ENCODE measurements around the gene E2F4.

E2F4 gene

DNA sequence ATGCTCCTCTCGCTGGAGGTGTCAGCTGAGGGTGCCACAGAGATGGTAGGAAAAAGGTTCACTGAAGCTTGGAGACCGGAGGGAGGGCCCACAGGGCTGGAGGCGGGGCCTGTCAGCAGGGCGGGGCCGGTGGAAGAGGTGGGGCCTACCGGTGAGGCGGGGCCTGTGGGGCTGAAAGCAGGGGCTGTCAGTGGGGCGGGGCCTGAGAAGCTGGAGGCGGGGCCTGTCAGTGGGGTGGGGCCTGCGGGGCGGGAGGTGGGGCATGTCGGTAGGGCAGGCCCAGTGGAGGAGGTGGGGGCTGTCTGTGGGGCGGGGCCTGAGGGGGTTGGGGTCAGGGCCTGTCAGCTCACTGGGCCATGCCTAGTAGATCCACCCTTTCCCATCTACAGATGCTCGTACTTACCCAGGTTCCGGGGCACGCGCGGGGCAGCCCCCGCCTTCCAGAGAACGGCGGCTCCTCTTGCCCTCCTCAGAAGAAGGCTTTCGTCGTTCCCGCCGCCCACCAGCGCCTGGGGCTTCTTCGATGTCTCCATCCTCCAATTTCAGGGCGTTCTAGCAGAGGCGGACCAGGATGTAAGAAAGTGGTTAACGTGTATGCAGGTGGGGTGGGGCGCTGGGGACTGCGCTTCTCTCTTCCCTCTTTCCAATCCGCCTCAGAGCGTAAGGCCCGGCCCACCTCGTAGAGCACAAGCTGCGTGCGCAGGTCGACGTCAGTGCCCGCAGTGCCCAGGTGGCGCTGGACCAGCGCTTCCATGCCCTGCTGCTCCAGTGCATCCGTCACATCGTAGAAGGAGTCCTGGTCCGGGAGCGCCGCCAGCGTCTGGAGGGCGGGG, 44.8 kb downstream of the E2F4 start:
- no peak for DNase-seq

DNA sequence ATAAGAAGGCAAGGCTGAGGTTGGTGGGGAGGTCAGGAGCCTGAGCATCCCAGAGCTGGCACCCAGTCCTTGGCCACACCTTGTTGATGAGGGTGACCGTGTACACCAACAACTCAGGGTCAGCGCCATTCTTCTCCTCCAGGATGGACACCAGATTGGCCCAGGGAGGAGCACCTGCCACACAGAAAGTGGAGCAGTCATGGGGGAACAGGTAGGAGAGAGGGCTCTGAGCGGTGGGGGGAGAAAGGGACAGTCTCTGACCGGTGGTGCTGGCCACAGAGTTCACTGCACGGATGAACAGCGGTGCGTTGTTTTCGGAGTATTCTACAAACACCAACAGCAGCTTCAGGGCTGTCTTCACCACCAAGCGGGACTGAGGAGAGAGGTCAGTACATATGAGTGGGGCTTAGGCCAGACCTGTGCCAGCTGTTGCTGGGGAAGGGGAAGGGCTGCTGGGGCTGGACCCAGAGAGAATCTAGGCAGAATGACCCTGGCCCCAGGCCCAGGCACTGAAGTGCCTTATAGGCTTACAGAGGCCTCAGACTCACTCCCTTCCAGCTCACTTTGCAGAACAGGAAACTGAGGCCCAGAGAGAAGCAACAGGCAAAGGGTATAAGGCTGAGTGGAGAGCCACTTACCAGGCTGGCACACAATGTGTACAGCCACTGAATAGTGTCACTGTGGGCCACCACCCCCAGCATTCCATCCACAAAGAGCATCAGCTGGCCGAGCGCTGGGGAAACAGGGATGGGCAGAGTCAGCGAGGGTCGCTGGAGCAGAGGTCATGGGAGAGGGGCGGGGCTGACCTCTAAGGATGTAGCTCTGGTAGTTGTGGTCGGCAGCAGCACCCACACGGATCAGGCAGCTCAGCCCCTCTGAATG, 45.7 kb downstream of the E2F4 start:
- no peak for DNase-seq

DNA sequence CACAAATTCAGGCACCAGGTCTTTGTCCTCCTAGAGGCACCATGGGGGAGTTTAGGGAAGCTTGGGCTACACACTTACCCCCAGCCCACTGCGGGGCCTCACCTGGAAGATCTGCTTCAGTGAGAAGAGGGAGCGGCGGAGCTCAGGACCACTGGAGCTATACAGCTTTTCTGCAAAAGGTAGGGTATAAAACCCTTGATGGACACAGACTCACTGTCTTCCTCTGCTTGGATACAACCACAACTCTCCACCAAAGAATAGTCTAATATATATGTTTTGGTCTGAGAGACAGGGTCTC, 46.3 kb downstream of the E2F4 start:
- no peak for DNase-seq

GRCh38 chr16:67238806-67239470, 47.0 kb downstream of the E2F4 start:
- DNase-seq: no peak

GRCh38 chr16:67240506-67240905, 48.6 kb downstream of the E2F4 start:
- DNase-seq: no peak

- no peak for DNase-seq
Measured at GRCh38 chr16:67241008-67241900, 49.3 kb downstream of the E2F4 start.

DNA sequence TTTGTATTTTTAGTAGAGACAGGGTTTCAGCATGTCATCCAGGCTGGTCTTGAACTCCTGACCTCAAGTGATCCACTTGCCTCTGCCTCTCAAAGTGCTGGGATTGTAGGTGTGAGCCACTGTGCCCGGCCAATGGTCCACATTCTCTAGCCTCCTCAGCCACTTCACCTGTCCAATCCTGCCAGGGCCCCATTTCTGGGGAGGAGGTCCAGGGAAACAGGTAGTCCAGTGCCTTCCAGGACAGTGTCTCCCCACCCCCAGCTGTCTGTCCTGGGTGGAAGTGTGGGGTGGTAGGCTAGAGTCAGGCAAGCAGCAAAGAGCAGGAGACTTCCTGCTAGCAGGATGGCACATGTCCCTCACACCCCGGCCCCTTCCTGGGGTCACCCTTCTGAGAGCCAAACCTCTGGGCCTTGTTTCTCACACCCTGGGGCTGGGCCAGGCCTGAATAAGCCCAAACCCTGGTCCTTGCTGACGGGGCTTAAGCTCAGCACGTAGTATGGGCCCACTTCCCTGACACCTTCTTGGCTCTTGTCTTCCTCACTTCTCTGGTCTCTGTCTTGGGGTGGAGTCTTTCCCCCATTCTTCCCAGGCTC, 50.3 kb downstream of the E2F4 start:
- DNase-seq: no peak

- peak in 1 of 2 experiments; percentile 15 for DNase-seq
Measured at GRCh38 chr16:67243481-67243880, 51.5 kb downstream of the E2F4 start.

GRCh38 chr16:67244387-67245185, 52.6 kb downstream of the E2F4 start:
- peak; percentile 91 to 95 for DNase-seq

DNA sequence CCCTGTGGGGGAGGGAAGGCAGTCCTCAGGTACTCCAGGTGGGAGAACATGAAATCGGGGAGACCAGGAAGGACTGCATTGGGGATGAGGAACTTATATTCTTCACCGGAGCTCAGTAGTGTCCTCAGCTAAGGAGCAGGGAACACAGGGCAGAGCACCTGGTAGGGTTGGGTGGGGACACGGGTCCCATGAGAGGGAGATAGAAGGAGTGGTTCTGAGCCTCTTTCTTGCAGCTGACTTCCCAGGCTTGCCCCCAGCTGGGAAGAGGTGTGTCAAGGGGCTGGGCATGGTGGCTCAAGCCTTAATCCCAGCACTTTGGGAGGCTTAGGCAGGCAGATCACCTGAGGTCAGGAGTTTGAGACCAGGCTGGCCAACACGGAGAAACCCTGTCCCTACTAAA, 53.2 kb downstream of the E2F4 start:
- DNase-seq: no peak

DNA sequence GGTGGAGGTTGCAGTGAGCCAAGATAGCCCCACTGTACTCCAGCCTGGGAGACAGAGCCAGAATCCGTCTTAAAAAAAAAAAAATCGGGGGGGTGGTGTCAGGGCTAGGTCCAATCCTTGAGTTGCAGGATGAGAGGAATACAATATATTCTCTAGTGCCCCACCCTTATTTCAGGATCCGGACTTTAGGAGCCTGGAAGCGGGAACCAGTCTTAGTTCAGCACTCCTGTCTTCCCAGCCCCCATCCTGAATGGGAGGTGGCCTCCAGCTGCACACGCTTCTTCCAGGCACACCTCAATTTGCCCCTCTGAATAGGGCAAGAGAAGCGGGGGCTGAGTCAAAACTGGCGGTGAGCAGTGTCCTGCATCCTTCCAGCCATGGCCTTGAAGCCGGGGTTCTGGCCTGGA, 53.7 kb downstream of the E2F4 start:
- DNase-seq: no peak

GRCh38 chr16:67246081-67246755, 54.3 kb downstream of the E2F4 start:
- peak; percentile 54 to 58 for DNase-seq

DNA sequence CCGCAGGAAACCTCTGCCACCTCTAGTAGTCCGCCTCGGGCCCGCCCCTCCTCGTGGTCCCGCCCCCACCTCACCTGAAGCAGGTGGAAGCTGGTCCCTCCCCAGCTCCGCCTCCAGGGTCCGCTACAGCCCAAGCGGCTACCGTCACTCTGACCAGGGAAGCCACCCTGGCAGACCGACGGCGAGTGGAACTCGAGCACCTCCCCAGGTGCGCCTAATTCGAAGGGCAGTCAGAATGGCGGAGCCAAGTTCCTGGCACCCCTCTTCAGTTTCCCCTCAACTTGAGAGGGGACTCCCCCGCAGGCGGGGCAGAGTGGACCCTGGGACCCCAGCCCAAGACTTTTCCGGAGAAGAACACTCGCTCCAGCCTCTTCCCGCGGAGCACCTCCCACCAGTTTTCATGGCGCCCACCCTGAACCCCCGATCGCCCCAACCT, 54.8 kb downstream of the E2F4 start:
- DNase-seq: no peak

DNA sequence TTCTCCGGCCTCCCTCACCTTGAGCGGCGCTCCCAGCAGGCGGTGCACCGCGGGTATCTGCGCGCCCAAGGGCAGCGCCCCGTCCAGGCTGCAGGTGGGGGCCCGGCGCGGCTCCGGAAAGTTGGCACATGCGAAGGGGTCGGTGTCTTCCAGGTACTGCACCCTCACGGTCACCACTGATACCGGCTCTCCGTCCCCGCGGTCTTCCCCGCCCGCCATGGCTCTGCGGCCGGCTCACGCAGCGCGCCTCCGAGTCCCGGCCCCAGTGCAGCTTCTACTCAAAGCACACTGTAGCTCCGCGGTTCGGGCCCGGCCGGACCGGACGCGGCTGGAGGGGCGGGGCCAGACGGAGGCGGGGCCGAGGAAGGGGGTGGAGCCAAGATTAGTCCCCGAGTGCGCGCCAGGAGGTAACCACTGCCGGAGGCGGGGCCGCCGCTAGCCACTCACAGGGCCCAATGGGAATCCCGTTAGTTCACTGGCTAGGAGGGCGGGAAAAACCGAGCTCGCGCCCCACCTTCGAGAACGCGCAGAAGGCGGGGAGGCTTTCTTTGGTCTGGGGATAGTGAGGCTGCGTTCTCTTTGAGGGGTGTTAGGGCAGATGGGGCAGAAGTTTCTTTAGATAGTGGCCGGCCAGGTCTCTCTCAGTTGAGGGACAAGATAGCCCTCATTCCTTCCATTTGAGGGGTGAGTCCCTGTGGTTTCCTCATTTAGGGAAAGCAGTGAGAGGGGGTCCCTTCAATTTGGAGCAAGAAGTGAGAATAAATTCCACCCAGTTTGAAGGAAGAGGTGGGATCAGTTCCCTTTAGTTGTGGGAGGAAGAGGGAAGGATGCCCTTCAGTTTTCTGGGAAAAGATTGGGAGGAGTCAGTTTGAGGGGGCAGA, 55.5 kb downstream of the E2F4 start, which contains the start of gene FHOD1:
Gene FHOD1, minus strand, starts transcription at position 290 of the 881 bp plus-strand sequence. Its CDS starts 71 bp downstream, at position 219.
- peak; percentile 90 to 92 for DNase-seq

DNA sequence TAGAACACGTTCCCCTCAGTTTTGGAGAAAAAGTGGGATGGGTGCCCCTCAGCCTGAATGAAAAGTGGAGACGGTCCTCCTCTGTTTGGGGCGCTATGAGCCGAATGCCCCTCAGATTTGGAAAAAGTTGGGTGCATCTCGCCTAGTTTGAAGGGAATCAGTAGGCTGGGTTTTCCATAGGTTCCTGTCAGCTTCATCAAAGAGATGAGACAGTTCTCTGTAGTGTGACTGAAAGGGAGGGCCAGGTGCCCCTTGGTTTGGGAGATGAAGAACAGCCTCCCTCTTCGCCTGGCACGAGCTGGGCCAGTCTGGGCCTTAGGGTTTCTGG, 56.1 kb downstream of the E2F4 start:
- no peak for DNase-seq

All from AML-193 (cell line).